CD14-positive monocyte (primary cell): ENCODE results near the gene PRSS23. TPM values are rescaled to one million over a fixed set of nuclear protein-coding genes. Genes with fewer than 3 reads are reported as not detected.

Experiments
- DNase-seq, 3 donors: peaks; one replicate each; pipeline ENCODE4 v3.0.0-alpha.2; 2011 to 2022
- H2AFZ ChIP-seq: 2 replicates; pipeline ENCODE4 v1.6.0; 2012; ENCODE audit warnings: mild to moderate bottlenecking, low read depth, low read length, inconsistent platforms; ENCODE audit not compliant: insufficient read depth, poor library complexity, severe bottlenecking
- H3K27ac ChIP-seq, 2 donors: 1 replicate in 1 of 2; 2 replicates in 1 of 2; pipeline ENCODE4 v1.5.1; 2012 to 2013; ENCODE audit warnings: low read length in 2 of 2, control low read depth in 1 of 2, inconsistent platforms in 1 of 2, low read depth in 1 of 2, mild to moderate bottlenecking in 1 of 2
- H3K27me3 ChIP-seq, 2 donors: one replicate each; pipeline versions ENCODE4 v1.6.0 to v1.6.1; 2011 to 2013; ENCODE audit warnings: low read length in 2 of 2; ENCODE audit not compliant: control insufficient read depth in 2 of 2, insufficient read depth in 2 of 2
- H3K36me3 ChIP-seq, 2 donors: replicated peaks in 1 of 2; 1 replicate in 1 of 2; 2 replicates in 1 of 2; pipeline versions ENCODE4 v1.5.1 to v1.6.1; 2012 to 2013; ENCODE audit warnings: low read length in 2 of 2, control low read depth in 1 of 2, inconsistent platforms in 1 of 2, mild to moderate bottlenecking in 1 of 2; ENCODE audit not compliant: insufficient read depth in 2 of 2, control insufficient read depth in 1 of 2
- H3K4me1 ChIP-seq, 2 donors: 1 replicate in 1 of 2; 2 replicates in 1 of 2; pipeline versions ENCODE4 v1.5.1 to v1.6.1; 2012 to 2013; ENCODE audit warnings: low read length in 2 of 2, control low read depth in 1 of 2, inconsistent platforms in 1 of 2, mild to moderate bottlenecking in 1 of 2, moderate library complexity in 1 of 2; ENCODE audit not compliant: insufficient read depth in 2 of 2, control insufficient read depth in 1 of 2
- H3K4me2 ChIP-seq: replicated peaks from 2 replicates; pipeline ENCODE3; 2012; ENCODE audit warnings: low read length, moderate library complexity, mild to moderate bottlenecking; ENCODE audit not compliant: poor library complexity, severe bottlenecking; ENCODE audit errors: extremely low read depth
- H3K4me3 ChIP-seq, 3 experiments: fragments of 200-600 bp in 1 of 3; sonication (generic) in 1 of 3; replicated peaks in 1 of 3; 1 replicate in 2 of 3; 2 replicates in 1 of 3; pipeline ENCODE4 v1.5.1; 2011 to 2013; ENCODE audit warnings: low read length in 3 of 3, mild to moderate bottlenecking in 3 of 3, control low read depth in 2 of 3, low read depth in 2 of 3, inconsistent platforms in 1 of 3, moderate library complexity in 1 of 3
- H3K79me2 ChIP-seq: 2 replicates; pipeline ENCODE4 v1.6.0; 2012; ENCODE audit warnings: mild to moderate bottlenecking, control low read depth, inconsistent platforms, low read length, moderate library complexity; ENCODE audit not compliant: insufficient read depth
- H3K9ac ChIP-seq: 2 replicates; pipeline ENCODE4 v1.6.0; 2017; ENCODE audit warnings: low read length, mild to moderate bottlenecking; ENCODE audit not compliant: insufficient read depth, poor library complexity, severe bottlenecking
- H3K9me3 ChIP-seq, 2 donors: replicated peaks in 1 of 2; 1 replicate in 1 of 2; 2 replicates in 1 of 2; pipeline versions ENCODE4 v1.5.1 to v1.6.1; 2012 to 2013; ENCODE audit warnings: low read length in 2 of 2, control low read depth in 1 of 2; ENCODE audit not compliant: control insufficient read depth in 1 of 2, insufficient read depth in 1 of 2
- H4K20me1 ChIP-seq: 2 replicates; pipeline ENCODE4 v1.6.0; 2012; ENCODE audit warnings: mild to moderate bottlenecking, low read length, control low read depth, moderate library complexity; ENCODE audit not compliant: insufficient read depth
- H3K27ac Mint-ChIP-seq, 7 donors: one replicate each; pipeline ENCODE4 v1.8.0; 2020; ENCODE audit warnings: mild to moderate bottlenecking in 7 of 7, mixed read lengths in 7 of 7, moderate library complexity in 6 of 7, inconsistent platforms in 2 of 7
- H3K27me3 Mint-ChIP-seq, 3 donors: one replicate each; pipeline ENCODE4 v1.8.0; 2021 to 2022; ENCODE audit warnings: low read depth in 3 of 3, mild to moderate bottlenecking in 3 of 3, mixed read lengths in 3 of 3, moderate library complexity in 3 of 3, inconsistent platforms in 1 of 3
- H3K36me3 Mint-ChIP-seq, 2 donors: one replicate each; pipeline ENCODE4 v1.8.0; 2020; ENCODE audit warnings: mixed read lengths in 2 of 2, inconsistent platforms in 1 of 2, mild to moderate bottlenecking in 1 of 2
- H3K4me1 Mint-ChIP-seq: one replicate; pipeline ENCODE4 v1.8.0; 2020; ENCODE audit warnings: mild to moderate bottlenecking, mixed read lengths
- H3K4me3 Mint-ChIP-seq, 2 donors: one replicate each; pipeline ENCODE4 v1.8.0; 2020; ENCODE audit warnings: mild to moderate bottlenecking in 2 of 2, mixed read lengths in 2 of 2, moderate library complexity in 1 of 2
- H3K9me3 Mint-ChIP-seq, 7 donors: one replicate each; pipeline ENCODE4 v1.8.0; 2020 to 2022; ENCODE audit warnings: mixed read lengths in 7 of 7, mild to moderate bottlenecking in 6 of 7, moderate library complexity in 6 of 7, inconsistent platforms in 2 of 7
- CTCF ChIP-seq: fragments of 200-600 bp; IDR thresholded peaks from one replicate; pipeline ENCODE4 v1.8.0; 2022; ENCODE audit warnings: antibody characterized with exemption, mild to moderate bottlenecking
- WGBS: methylation state at CpG from one replicate; pipeline ENCODE4 v1.1.5; 2013; ENCODE audit warnings: missing lambda C conversion rate; ENCODE audit not compliant: insufficient coverage; 5-methylcytosine and 5-hydroxymethylcytosine counted together
- intact Hi-C, 2 donors: fragments of 100-400 bp; cut with micrococcal nuclease; formaldehyde crosslinking; loops; one replicate each; pipeline versions ENCODE4 v1.15.0 to v1.15.1; 2023
- polyA plus RNA-seq, 3 donors: library from polyadenylated mRNA; depleted of rRNA in 1 of 3; unstranded in 2 of 3; stranded (reverse) in 1 of 3; fragments of 300-500 nt in 2 of 3; fragments of >200 nt in 1 of 3; fragmentation: Illumina TruSeq in 2 of 3; gene quantifications; 1 replicate in 2 of 3; 2 replicates in 1 of 3; pipeline ENCODE4 v1.2.3, GENCODE V29; 2012 to 2021

Gene PRSS23
- polyA plus RNA-seq, 3 donors = 0.08 to 0.19 TPM; not detected in 1

- Mint-ChIP-seq H3K4me1 (peaks cover 9% of the 10 kb centered on the region), H3K27me3 (peaks cover 4 to 5% (median 5%) of the 10 kb centered on the region in 3 donors), H3K4me3 (no peak overlapping the region), H3K9me3 (no peaks in the 10 kb centered on the region), H3K27ac (no peak overlapping the region), H3K36me3 (no peaks in the 10 kb centered on the region)
- no peaks in the 10 kb centered on the region for H3K9me3 ChIP-seq
- WGBS = no CpG with 5 or more reads among the region's 2 CpGs
- intact Hi-C loops = no loop called here
- no peak overlapping the region for H3K9ac ChIP-seq
- no peaks in the 10 kb centered on the region for H4K20me1 ChIP-seq
- peaks cover 0 to 6% of the 10 kb centered on the region in 2 donors for H3K4me1 ChIP-seq
- H3K4me2 ChIP-seq = no peak overlapping the region
- no peaks in the 10 kb centered on the region for H3K36me3 ChIP-seq
- no peaks in the 10 kb centered on the region for H3K79me2 ChIP-seq
- no peaks in the 10 kb centered on the region for H3K27me3 ChIP-seq
- no peak for TF ChIP-seq CTCF
- DNase-seq = no peak
- H2AFZ ChIP-seq = no peak overlapping the region
- H3K4me3 ChIP-seq = no peak overlapping the region
- H3K27ac ChIP-seq = no peak overlapping the region
Measured at GRCh38 chr11:86810288-86810687, 9.9 kb downstream of the PRSS23 start.

- no peak for TF ChIP-seq CTCF
- Mint-ChIP-seq H3K9me3 (no peaks in the 10 kb centered on the region), H3K4me1 (no peaks in the 10 kb centered on the region), H3K27me3 (peaks cover 3 to 7% (median 4%) of the 10 kb centered on the region in 3 donors), H3K4me3 (no peak overlapping the region), H3K27ac (no peak overlapping the region), H3K36me3 (no peaks in the 10 kb centered on the region)
- intact Hi-C loops = no loop called here
- H3K27ac ChIP-seq = no peak overlapping the region
- H3K27me3 ChIP-seq = no peaks in the 10 kb centered on the region
- H2AFZ ChIP-seq = no peak overlapping the region
- H3K4me2 ChIP-seq = no peak overlapping the region
- no peak for DNase-seq
- no peaks in the 10 kb centered on the region for H3K79me2 ChIP-seq
- no peak overlapping the region for H3K4me3 ChIP-seq
- no peaks in the 10 kb centered on the region for H3K4me1 ChIP-seq
- H3K9ac ChIP-seq = no peak overlapping the region
- H3K9me3 ChIP-seq = no peaks in the 10 kb centered on the region
- WGBS = 83% methylated on average over 1 of the region's 2 CpGs
- H3K36me3 ChIP-seq = no peaks in the 10 kb centered on the region
- H4K20me1 ChIP-seq = no peaks in the 10 kb centered on the region
Measured at GRCh38 chr11:86811637-86812321, 11.4 kb downstream of the PRSS23 start.
